NAMALWA (cell line): ENCODE results near the gene WDR82.

Experiments
- DNase-seq: peaks from one replicate; pipeline ENCODE4 v3.0.0-alpha.2; 2015; ENCODE audit warnings: low spot score

Gene WDR82

DNA sequence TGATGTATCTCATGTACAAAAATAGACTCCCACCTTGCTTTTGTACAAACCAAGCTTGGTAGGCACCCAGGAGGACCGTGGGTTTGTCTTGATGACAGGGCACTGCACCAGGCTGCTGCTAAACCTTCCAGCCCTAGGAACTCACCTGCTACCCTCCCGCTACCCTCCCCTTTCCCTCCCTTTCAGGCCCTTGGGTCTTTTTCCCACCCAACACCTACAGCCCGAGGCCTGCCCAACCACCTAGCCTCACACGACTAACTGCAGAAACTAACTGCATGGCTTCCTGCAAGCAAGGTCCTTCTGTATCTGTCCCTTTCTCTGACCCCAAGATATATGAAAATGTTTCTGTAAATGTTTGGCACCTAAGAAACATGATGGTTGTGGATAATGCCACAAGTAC lies 21.8 kb downstream of the WDR82 start:
- DNase-seq, result no peak

GRCh38 chr3:52256159-52256558 lies 22.3 kb downstream of the WDR82 start:
- no peak for DNase-seq

DNA sequence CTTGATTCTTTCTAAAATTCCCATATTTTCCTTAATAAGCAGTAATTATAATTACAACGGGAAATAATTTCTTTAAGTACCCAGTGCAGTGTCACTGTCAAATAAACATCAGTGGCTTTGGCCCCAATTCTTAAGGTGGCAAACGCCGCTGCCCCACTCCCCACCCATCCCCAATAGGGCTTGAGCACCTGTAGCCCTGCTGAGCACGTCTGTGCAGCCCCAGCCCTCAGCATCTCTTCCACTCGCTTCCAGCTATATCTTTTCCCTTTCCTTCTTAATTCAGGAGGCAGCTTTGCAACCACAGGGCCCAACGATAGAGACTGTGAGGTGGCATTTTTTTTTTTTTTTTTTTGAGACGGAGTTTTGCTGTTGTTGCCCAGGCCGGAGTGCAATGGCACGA lies 23.8 kb downstream of the WDR82 start:
- DNase-seq, result no peak

DNA sequence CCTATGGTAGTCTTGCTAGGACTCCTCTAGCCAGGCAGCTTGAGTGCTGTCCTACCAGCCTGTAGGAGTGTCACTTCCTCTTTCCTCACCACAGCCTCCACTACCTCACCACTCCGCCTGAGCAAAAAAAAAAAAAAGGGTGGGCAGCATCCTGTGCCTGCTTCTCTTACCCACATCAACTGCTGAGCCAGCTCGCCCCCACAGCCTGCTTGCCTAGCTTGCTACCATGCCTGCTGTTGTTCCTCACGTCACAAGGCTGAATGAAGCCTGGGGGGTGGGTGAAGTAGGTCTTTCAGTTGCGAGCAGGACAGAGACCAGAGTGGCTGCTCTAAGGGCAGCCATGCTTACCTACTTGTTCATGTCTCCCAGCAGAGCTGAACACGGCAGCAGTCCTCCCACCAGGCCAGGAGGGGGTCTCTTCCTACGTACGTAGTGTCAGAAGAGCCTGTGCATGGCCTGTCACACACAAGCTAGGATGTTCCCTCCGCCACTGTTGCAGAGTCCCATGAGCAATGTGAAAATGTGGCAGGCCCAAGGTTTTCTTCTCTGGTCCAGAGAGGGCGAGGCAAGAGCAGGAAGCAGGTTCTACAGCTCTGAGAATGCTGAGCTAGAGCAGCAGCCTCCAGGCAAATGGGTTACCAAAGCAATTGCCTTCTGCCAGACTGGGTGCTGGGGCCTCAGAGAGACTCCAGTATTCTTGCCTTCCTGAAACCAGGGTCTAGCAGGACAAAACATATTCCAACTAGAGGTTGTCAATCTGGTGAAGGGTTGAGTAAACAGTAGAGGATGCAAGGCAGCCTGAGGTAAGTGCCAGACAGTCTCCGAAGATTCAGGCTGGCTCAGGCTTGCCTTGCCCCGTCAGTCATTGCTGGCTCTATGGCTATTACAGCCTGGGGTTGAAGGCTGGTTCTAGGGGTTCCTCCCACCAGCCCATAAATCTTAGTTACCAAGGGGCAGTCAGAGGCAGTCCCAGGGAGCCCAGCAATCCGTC lies 24.8 kb downstream of the WDR82 start:
- DNase-seq, result peak; percentile 82

DNA sequence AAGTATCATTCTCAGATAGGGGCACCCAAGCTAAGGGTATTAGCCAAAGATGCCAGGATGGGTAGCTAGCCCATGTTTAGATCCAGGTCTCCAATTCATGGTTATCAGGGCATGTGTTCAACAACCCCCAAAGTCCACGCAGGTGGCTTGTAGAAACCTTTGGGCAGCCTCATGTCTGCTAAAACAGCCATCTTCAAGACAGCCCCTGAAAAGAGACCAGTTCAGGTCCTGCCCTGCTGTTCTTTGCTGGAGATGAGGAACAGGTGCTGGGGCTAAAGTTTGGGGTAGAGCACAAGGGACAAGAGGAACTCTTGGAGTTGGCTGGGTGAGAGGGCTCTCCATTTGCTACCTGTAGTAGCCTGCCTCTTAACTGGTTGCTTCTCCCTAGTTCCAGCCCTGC lies 28.3 kb downstream of the WDR82 start:
- DNase-seq, result no peak

GRCh38 chr3:52249683-52250082 lies 28.8 kb downstream of the WDR82 start:
- no peak for DNase-seq

GRCh38 chr3:52248816-52249547 lies 29.5 kb downstream of the WDR82 start:
- no peak for DNase-seq

DNA sequence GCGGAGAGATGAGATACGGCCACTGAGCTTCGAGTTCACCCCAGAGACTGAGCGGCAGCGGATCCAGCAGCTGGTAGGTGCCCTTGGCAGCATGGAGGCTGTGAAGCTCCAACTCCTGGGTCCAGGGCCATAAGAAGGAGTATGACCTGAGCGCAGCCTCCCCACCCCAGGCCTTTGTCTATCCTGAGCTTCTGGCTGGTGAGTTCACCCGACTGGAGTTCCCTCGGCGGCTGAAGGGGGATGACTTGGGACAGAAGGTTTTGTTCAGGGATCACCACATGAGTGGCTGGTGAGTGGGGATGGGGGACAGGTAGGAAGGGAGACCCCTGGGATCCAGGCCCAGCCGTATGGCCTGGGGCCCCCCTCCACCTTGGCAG lies 30.3 kb downstream of the WDR82 start:
- no peak for DNase-seq

DNA sequence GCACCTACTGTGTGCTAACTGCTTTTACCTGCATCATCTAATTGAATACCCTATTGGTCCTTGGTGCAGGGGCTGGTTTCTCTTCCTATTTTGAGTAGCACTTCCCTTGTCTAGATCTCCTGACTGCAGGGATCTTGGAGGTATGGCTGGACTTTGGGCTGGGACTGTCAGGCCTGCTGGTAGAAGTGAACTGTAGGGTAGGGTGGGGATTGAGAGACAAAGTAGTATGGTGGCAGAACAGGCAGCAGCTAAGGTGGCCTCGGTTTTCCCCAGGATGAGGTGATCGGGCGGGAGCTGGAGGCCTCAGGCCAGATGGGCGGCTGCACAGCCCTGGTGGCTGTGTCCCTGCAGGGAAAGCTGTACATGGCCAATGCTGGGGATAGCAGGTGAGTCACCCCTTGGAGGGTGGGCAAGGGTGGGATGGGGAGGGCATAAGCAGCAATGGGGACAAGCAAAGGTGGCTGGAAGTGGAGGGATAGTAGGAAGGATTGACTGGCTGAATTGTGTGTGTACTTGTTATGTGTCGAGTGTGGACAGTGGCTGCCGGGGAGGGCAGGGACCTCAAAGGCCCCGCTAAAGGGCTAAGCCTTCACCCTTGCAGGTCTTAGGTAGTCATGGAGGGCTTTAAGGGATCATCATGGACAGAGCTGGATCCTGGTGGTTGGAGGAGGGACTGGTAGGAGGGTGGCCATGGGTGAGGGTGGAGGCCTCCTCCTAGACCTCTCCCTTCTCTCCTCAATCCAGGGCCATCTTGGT lies 30.9 kb downstream of the WDR82 start:
- DNase-seq, result no peak

- DNase-seq, result no peak
Observed at GRCh38 chr3:52246728-52247408, 31.6 kb downstream of the WDR82 start.

- no peak for DNase-seq
Observed at GRCh38 chr3:52246264-52246620, 32.2 kb downstream of the WDR82 start.

GRCh38 chr3:52245322-52246263 lies 32.9 kb downstream of the WDR82 start, which contains the start of gene PPM1M:
Gene PPM1M, plus strand, starts transcription at chr3:52245759. Its CDS starts 66 bp downstream, at chr3:52245825.
- DNase-seq, result no peak

DNA sequence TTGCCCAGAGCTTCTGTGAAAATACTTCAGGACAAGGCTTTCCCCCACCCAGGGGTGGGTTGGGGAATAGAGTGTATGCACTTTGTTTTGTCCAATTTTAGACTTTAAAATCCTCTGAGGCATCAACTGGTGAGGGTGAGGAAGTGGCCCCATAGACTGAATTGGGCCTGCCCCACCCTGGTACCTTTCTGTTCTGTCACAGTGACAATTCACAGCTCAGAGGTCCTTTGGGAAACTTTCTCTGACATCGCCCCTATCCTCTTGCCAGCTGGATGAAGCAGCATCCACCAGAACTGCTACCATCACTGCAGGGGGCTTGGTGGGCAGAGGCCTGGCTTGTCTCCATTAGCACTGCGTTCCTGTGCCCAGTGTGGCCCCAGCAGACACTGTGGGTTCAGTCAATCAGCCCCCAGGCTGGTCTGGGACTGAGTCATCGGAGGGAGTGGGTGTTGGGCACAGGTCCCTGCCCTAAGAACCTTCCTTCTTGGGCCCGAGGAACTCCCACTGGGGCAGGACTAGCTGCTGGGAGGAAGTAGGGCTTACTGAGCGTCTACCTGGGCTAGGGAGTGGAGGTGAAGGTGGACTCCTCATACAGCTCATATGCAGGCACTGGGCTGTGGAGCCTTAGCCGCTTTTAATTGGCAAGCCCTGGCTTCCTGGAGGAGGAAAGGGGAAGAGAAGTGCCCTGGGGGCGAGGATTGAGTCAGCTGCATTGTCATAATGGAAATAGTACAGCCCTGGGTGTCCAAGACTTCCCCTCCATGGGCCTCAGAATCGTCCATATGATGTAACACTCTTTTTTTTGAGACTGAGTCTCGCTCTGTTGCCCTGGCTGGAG lies 34.4 kb downstream of the WDR82 start:
- no peak for DNase-seq

GRCh38 chr3:52242039-52242438 lies 36.4 kb downstream of the WDR82 start:
- no peak for DNase-seq

DNA sequence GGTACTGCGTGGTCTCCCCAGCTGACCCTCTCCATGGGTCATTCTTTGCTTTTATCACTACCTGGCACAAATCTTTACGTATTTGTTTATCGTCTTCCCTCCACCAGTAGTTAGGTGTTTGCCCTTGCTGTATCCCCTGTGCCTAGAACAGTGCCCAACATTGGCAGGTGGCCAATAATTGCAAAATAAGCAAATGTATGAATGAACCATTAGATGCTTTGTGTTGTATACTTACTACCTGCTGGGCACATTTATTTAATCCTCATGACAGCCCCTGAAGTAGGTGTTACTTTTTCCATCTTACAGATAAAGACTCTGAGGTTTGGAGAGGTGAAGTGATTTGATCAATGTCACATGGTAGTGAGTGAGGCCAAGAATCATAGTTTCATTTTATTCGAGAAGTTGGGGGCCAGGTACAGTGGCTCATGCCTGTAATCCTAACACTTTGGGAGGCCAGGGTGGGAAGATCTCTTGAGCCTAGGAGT lies 37.5 kb downstream of the WDR82 start:
- DNase-seq, result no peak

DNA sequence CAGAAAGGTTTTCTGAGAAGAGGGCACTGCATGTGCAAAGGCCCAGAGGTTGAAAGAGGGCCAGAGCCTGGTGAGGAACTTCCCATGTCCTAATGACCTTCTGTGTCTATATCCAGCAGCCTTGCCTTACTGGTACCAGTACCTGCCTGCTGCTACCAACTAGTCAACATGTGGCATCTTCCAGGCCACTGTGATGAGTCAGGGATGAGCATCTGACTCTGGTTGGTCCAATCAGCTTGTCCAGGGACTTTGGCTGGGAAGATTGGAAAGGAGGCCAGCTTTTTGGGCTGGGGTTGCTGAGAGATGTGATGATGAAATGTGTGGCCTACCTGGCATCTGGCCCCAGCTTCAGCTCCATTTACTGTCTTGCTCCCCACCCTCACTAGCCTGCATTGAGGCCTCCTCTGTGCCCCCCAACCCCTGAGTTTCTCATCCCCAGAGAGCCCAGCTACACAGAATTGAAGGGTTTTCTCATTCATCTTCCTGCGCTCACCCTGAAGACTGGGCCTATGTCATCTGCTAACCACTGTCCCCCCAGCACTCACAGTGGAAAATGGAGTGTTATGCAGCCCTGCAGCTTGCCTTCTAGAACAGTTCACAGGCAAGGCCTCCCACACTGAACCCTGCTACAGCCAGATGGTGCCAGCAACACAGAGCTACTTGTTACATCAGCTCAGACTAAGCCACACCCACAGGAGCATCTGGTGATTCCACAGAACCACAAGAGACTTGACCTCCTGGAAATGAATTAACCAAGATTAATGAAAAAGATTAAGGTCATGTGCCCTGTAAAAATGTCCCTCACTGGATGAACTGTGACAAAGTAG lies 38.2 kb downstream of the WDR82 start:
- DNase-seq, result peak; percentile 75

- DNase-seq, result peak; percentile 74
Observed at GRCh38 chr3:52238761-52239701, 39.4 kb downstream of the WDR82 start, which contains the start of gene TWF2. Gene TWF2, minus strand, starts transcription at chr3:52239158. Its CDS starts 142 bp downstream, at chr3:52239016.
